HCT116 (cell line): Measurements from ENCODE around the gene P2RY14.

ENCODE experiments used
- EZH2 ChIP-seq: fragments of 200-600 bp; sonication (generic); IDR thresholded peaks from 2 replicates; pipeline ENCODE4 v1.6.1; 2017; ENCODE audit warnings: antibody characterized with exemption, mixed run types
- EZH2phosphoT487 ChIP-seq: fragments of 200-600 bp; IDR thresholded peaks from 2 replicates; pipeline ENCODE4 v1.6.1; 2018; ENCODE audit warnings: antibody characterized with exemption, borderline replicate concordance
- JUND ChIP-seq: IDR thresholded peaks from 2 replicates; pipeline ENCODE4 v1.6.1; 2012
- POLR2A ChIP-seq: IDR thresholded peaks from 2 replicates; pipeline ENCODE4 v1.7.0; 2011; ENCODE audit warnings: borderline replicate concordance; ENCODE audit not compliant: insufficient read depth, insufficient read length; ENCODE audit errors: extremely low read depth
- POLR2AphosphoS5 ChIP-seq: IDR thresholded peaks from 2 replicates; pipeline ENCODE4 v1.6.1; 2011; ENCODE audit warnings: mild to moderate bottlenecking, low read depth, low read length, moderate library complexity
- SRF ChIP-seq: IDR thresholded peaks from 2 replicates; pipeline ENCODE4 v1.6.1; 2012; ENCODE audit warnings: low read depth
- TF ChIP-seq, protein P1 (sequence below), 3 experiments: fragments of 200-600 bp in 1 of 3; sonication (generic) in 1 of 3; IDR thresholded peaks in 2 of 3; conservative IDR thresholded peaks in 1 of 3; 2 replicates each; pipeline ENCODE4 v1.5.1; 2012 to 2017; ENCODE audit warnings: low read depth in 2 of 3, low read length in 2 of 3, antibody characterized with exemption in 1 of 3, borderline replicate concordance in 1 of 3, control low read depth in 1 of 3, mild to moderate bottlenecking in 1 of 3, mixed read lengths in 1 of 3, mixed run types in 1 of 3, moderate library complexity in 1 of 3; ENCODE audit not compliant: insufficient read depth in 1 of 3
- TF ChIP-seq, protein P2 (sequence below): IDR thresholded peaks from 2 replicates; pipeline ENCODE4 v1.6.1; 2012

DNA sequence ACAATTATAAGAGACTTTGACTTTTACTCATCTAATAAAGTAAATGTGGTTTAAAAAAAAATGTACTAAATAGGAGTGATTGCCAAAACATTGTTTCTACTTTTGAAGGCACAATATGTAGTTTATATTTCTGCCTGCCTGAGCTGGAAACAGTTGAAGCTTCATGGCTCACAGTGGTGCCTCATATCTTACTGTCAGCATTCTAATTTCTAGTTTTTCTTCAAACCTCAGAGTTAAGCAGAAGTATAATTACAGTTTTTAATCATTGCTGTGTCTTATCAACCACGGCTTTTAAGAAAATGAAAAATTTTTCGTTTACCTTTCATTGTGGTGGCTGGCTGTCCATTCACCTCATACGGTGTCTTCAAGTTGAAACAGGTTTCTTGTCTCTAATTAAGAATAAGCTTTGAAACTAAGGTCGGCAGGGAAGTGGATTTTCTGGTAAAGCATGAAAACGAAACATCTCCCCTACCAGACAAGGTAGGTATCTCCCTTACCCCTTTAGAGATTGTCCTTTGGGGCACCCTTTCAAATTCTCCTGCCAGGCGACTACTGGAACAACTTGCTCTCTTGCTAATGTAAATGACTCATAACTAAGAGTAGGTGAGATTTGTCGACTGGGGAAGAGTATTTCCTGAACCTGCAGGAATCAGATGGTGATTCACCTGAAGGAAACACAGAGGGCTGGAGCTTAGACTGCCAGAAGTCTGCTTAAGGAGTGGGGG is 38.1 kb upstream of the P2RY14 start, which contains the start of gene GPR87:
- peak; percentile 61 for TF ChIP-seq POLR2AphosphoS5
- no peak for TF ChIP-seq POLR2A
- TF ChIP-seq, protein P1, sequence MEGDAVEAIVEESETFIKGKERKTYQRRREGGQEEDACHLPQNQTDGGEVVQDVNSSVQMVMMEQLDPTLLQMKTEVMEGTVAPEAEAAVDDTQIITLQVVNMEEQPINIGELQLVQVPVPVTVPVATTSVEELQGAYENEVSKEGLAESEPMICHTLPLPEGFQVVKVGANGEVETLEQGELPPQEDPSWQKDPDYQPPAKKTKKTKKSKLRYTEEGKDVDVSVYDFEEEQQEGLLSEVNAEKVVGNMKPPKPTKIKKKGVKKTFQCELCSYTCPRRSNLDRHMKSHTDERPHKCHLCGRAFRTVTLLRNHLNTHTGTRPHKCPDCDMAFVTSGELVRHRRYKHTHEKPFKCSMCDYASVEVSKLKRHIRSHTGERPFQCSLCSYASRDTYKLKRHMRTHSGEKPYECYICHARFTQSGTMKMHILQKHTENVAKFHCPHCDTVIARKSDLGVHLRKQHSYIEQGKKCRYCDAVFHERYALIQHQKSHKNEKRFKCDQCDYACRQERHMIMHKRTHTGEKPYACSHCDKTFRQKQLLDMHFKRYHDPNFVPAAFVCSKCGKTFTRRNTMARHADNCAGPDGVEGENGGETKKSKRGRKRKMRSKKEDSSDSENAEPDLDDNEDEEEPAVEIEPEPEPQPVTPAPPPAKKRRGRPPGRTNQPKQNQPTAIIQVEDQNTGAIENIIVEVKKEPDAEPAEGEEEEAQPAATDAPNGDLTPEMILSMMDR (IDR thresholded peaks at IDR 0.05 in 2 of 3, conservative IDR thresholded peaks at IDR 0.05 in 1 of 3; ENCODE audit: borderline replicate concordance in 1 of 3, insufficient read depth in 1 of 3, low read depth in 2 of 3, low read length in 2 of 3): no peak
- no peak for TF ChIP-seq EZH2
- TF ChIP-seq JUND: peak; percentile 97
- peak; percentile 70; the same call in 1 of the 2 replicates for TF ChIP-seq SRF
- TF ChIP-seq, protein P2, sequence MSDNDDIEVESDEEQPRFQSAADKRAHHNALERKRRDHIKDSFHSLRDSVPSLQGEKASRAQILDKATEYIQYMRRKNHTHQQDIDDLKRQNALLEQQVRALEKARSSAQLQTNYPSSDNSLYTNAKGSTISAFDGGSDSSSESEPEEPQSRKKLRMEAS: peak; percentile 44; the same call in 1 of the 2 replicates
- TF ChIP-seq EZH2phosphoT487: no peak
